ENCODE measurements around the gene UPP1. TPM values are rescaled to one million over a fixed set of nuclear protein-coding genes. Genes with fewer than 3 reads are reported as not detected.

Gene UPP1
- total and polyA plus RNA-seq, 2 of the 4 experiments (the other 2 are of a cell fraction) = 3.9 to 14.5 TPM

GRCh38 chr7:48105045-48105444 lies 16.0 kb downstream of the UPP1 start:
- WGBS, 2 experiments (ENCODE audit: extremely low coverage in 2 of 2, insufficient read length in 1 of 2) = 40% methylated on average over 1 of the region's 5 CpGs; no CpG with 5 or more reads in 1 of the 2 experiments
- no peak overlapping the region for H3K4ac ChIP-seq (ENCODE audit: low read depth, low read length)
- H3K27me3 ChIP-seq (ENCODE audit: control insufficient read depth, insufficient read depth, low read length) = no peaks in the 10 kb centered on the region
- no peak overlapping the region for H2BK15ac ChIP-seq (ENCODE audit: low read depth, low read length)
- dilution Hi-C loops (cut with HindIII; ENCODE audit: low sequenced_read_pairs, unreplicated experiment) = loop anchor here (25.0 kb wide), 1 partner anchor 118 kb away; the partner anchor contains the start of gene HUS1
- no peak overlapping the region for H3K4me3 ChIP-seq (ENCODE audit: insufficient read depth, low read depth, low read length)
- no peaks in the 10 kb centered on the region for H4K20me1 ChIP-seq (ENCODE audit: insufficient read depth, low read length)
- H2BK5ac ChIP-seq (ENCODE audit: low read depth, low read length, poor library complexity, severe bottlenecking) = no peak overlapping the region
- H3K9me3 ChIP-seq (ENCODE audit: control insufficient read depth, insufficient read depth, low read length) = no peaks in the 10 kb centered on the region
- H3K9ac ChIP-seq (ENCODE audit: low read depth, low read length) = no peak overlapping the region
- H3K14ac ChIP-seq (replicated peaks; ENCODE audit: low read depth, low read length) = no peak overlapping the region
- H3K4me2 ChIP-seq (ENCODE audit: low read depth, low read length) = no peak overlapping the region
- no peak overlapping the region for H4K5ac ChIP-seq (ENCODE audit: low read depth, low read length)
- no peak overlapping the region for H3K56ac ChIP-seq (ENCODE audit: extremely low read depth, insufficient read depth, low read length)
- CTCF ChIA-PET = interaction anchor here (1.5 kb wide), 1 partner anchor 113 kb away, joined by 5 read pairs; no protein-coding TSS in a partner anchor
- in situ Hi-C loops (cut with MboI; ENCODE audit: low sequenced_read_pairs) = loop anchor here (25.0 kb wide), 1 partner anchor 843 kb away; no protein-coding TSS in a partner anchor
- TF ChIP-seq BHLHE40 (IDR thresholded peaks at IDR 0.05; ENCODE audit: low read depth, low read length) (no peak), RFX5 (IDR thresholded peaks at IDR 0.05; ENCODE audit: low read depth, low read length) (no peak), MAFK (IDR thresholded peaks at IDR 0.05; ENCODE audit: low read depth, low read length) (no peak), POLR2A (IDR thresholded peaks at IDR 0.05; ENCODE audit: low read depth, low read length) (no peak), USF2 (IDR thresholded peaks at IDR 0.05; ENCODE audit: low read depth, low read length) (no peak), CEBPB (IDR thresholded peaks at IDR 0.05; ENCODE audit: low read depth, low read length) (no peak), MAZ (IDR thresholded peaks at IDR 0.05; ENCODE audit: borderline replicate concordance, low read depth, low read length) (no peak), NFE2L2 (IDR thresholded peaks at IDR 0.05; ENCODE audit: low read depth, low read length) (no peak), RAD21 (IDR thresholded peaks at IDR 0.05; ENCODE audit: low read length) (no peak), RCOR1 (IDR thresholded peaks at IDR 0.05; ENCODE audit: insufficient replicate concordance, low read length) (no peak), ELK1 (IDR thresholded peaks at IDR 0.05; ENCODE audit: borderline replicate concordance, low read depth, low read length) (no peak), SMC3 (IDR thresholded peaks at IDR 0.05; ENCODE audit: low read depth, low read length) (no peak), MXI1 (IDR thresholded peaks at IDR 0.05; ENCODE audit: borderline replicate concordance, low read depth, low read length) (no peak), CHD1 (IDR thresholded peaks at IDR 0.05; ENCODE audit: low read depth, low read length) (no peak)
- no peaks in the 10 kb centered on the region for H3K4me1 ChIP-seq (ENCODE audit: control insufficient read depth, insufficient read depth, low read length)
- no peak overlapping the region for H3K18ac ChIP-seq (ENCODE audit: low read depth, low read length)
- DNase-seq (no peak), ATAC-seq (ENCODE audit: low read depth) (no peak)
- no peaks in the 10 kb centered on the region; the same call in 1 of the 2 replicates for H3K9me1 ChIP-seq (ENCODE audit: insufficient read depth, low read length)
- H2AK9ac ChIP-seq (replicated peaks; ENCODE audit: low read depth, low read length, poor library complexity) = no peak overlapping the region
- H4K8ac ChIP-seq (ENCODE audit: low read depth in 2 of 2, low read length in 2 of 2) = no peak overlapping the region
- intact Hi-C loops (cut with micrococcal nuclease) = no loop called here
- no TSS peak for BruUV-seq (replicated peaks)
- H3K23ac ChIP-seq (ENCODE audit: low read depth, low read length) = no peak overlapping the region
- POLR2A ChIA-PET (ENCODE audit: unreplicated experiment) = no interaction called here
- no peak overlapping the region for H4K91ac ChIP-seq (ENCODE audit: insufficient read depth, low read depth, low read length)
- no peak overlapping the region for H3K27ac ChIP-seq (ENCODE audit: insufficient read depth, low read length)
- H2BK120ac ChIP-seq (ENCODE audit: low read depth, low read length) = no peak overlapping the region
- H2AK5ac ChIP-seq (ENCODE audit: low read depth, low read length) = no peak overlapping the region
- no peak overlapping the region for H2AFZ ChIP-seq (replicated peaks; ENCODE audit: low read length, poor library complexity)
- H3K79me1 ChIP-seq (ENCODE audit: low read depth in 1 of 2, low read length in 2 of 2) = peaks cover 10 to 17% of the 10 kb centered on the region in 2 experiments; a peak in 2 of 4 replicates
- no peak overlapping the region for H2BK20ac ChIP-seq (ENCODE audit: low read depth, low read length)
- H3K36me3 ChIP-seq (ENCODE audit: control insufficient read depth, insufficient read depth, low read length) = peaks cover 53% of the 10 kb centered on the region

Measured in IMR-90 (cell line).